Non-pigmented ciliary epithelial cell (primary cell): ENCODE results near the gene ANAPC10.
"Not testable (repeated sequence)": the region's sequence is repeated elsewhere in the genome, so short reads cannot be mapped to it uniquely, and the experiment has no call there.

ENCODE experiments used
- DNase-seq: peaks from one replicate; pipeline ENCODE4 v3.0.0-alpha.2; 2010; ENCODE audit warnings: low read depth

ANAPC10 gene

GRCh38 chr4:145003675-145004074 is 94.3 kb downstream of the ANAPC10 start:
- DNase-seq, result no peak

GRCh38 chr4:145001635-145002034 is 96.4 kb downstream of the ANAPC10 start:
- no peak for DNase-seq

GRCh38 chr4:145000656-145001055 is 97.3 kb downstream of the ANAPC10 start:
- DNase-seq, result not testable (repeated sequence)

- DNase-seq, result no peak
These were observed 108.7 kb downstream of the ANAPC10 start for GRCh38 chr4:144989306-144989705.

GRCh38 chr4:144985531-144985930 is 112.5 kb downstream of the ANAPC10 start:
- no peak for DNase-seq

- no peak for DNase-seq
These were observed 113.0 kb downstream of the ANAPC10 start for GRCh38 chr4:144985014-144985413.

- no peak for DNase-seq
These were observed 113.8 kb downstream of the ANAPC10 start for GRCh38 chr4:144984241-144984640.

- no peak for DNase-seq
These were observed 122.3 kb downstream of the ANAPC10 start for GRCh38 chr4:144975718-144976117.

GRCh38 chr4:144970597-144970996 is 127.4 kb downstream of the ANAPC10 start:
- no peak for DNase-seq

- DNase-seq, result no peak
These were observed 128.2 kb downstream of the ANAPC10 start for GRCh38 chr4:144969821-144970220.

GRCh38 chr4:144968606-144969005 is 129.4 kb downstream of the ANAPC10 start:
- DNase-seq, result no peak

- no peak for DNase-seq
These were observed 130.8 kb downstream of the ANAPC10 start for GRCh38 chr4:144967161-144967560.

GRCh38 chr4:144962300-144962699 is 135.7 kb downstream of the ANAPC10 start:
- DNase-seq, result no peak

GRCh38 chr4:144955104-144955503 is 142.9 kb downstream of the ANAPC10 start:
- no peak for DNase-seq

- DNase-seq, result no peak
These were observed 143.8 kb downstream of the ANAPC10 start for GRCh38 chr4:144954230-144954629.

GRCh38 chr4:144948421-144948820 is 149.6 kb downstream of the ANAPC10 start:
- DNase-seq, result no peak

GRCh38 chr4:144948009-144948408 is 150.0 kb downstream of the ANAPC10 start:
- no peak for DNase-seq
